Measurements from ENCODE around the gene PTPRT. TPM values are rescaled to one million over a fixed set of nuclear protein-coding genes. Genes with fewer than 3 reads are reported as not detected.

Gene PTPRT
- polyA plus RNA-seq, 2 of the 4 experiments (the other 2 are of a cell fraction): not detected

DNA sequence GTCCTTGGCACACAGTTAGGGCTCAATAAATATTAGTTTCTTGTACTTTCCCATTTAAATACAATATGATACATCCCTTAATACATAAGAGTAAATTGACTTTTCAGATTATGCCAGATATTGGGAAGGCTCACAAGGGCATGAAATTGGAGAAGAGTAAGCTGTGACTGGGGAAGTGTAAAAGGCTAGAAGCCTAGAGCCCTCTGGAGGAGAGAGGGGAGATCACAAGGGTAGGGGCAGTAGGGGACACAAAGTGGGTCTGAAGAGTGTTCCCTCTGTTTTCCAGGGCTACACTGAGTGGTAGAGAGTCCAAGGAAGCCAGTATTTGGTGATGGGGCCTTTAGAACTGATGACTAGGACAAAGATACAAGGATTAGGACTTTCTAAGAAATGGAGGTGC lies 1008.6 kb downstream of the PTPRT start:
- FAIRE-seq: no peak
- Histone ChIP-seq H3K4me1 (no peaks in the 10 kb centered on the region), H3K9me3 (no peaks in the 10 kb centered on the region), H3K27ac (no peak overlapping the region), H3K4me3 (no peak overlapping the region), H3K4me2 (no peak overlapping the region)
- no peak for ATAC-seq
- TF ChIP-seq RAD21 (conservative IDR thresholded peaks at IDR 0.05 in 1 of 2, IDR thresholded peaks at IDR 0.05 in 1 of 2) (no peak), JUNB (IDR thresholded peaks at IDR 0.05) (no peak), NPAS2 (CRISPR knock-in tag; IDR thresholded peaks at IDR 0.05; ENCODE audit: borderline replicate concordance) (no peak), RARB (CRISPR knock-in tag; IDR thresholded peaks at IDR 0.05) (no peak)
- TF ChIP-seq, protein P1, sequence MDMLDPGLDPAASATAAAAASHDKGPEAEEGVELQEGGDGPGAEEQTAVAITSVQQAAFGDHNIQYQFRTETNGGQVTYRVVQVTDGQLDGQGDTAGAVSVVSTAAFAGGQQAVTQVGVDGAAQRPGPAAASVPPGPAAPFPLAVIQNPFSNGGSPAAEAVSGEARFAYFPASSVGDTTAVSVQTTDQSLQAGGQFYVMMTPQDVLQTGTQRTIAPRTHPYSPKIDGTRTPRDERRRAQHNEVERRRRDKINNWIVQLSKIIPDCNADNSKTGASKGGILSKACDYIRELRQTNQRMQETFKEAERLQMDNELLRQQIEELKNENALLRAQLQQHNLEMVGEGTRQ (IDR thresholded peaks at IDR 0.05): no peak
- TF ChIP-seq, protein P2, sequence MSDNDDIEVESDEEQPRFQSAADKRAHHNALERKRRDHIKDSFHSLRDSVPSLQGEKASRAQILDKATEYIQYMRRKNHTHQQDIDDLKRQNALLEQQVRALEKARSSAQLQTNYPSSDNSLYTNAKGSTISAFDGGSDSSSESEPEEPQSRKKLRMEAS (IDR thresholded peaks at IDR 0.05): no peak
- no peak for DNase-seq (ENCODE audit: low read depth in 1 of 2, low spot score in 1 of 2)
- ChIA-PET POLR2A (no interaction called here), CTCF (no interaction called here)

DNA sequence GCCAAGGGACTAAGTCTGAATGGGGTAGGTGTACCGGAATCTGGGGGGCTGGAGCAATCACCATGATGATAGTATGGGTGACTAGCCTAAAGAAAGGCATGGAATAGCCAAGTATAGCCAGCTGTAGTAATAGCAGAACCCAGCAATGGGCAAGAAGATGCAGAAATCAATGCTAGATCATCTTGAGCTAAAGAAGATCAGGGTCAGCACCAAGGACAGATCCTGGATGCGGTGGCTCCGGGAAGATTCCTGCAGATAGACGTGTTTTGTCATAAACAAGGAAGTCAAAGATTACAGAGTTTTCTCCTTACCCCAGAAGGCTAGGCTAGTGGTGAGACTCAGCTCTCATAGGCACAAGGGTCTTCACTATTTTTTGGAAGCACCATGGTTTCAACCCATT lies 1009.9 kb downstream of the PTPRT start:
- POLR2A ChIA-PET: no interaction called here
- DNase-seq (ENCODE audit: low read depth in 1 of 2, low spot score in 1 of 2) (peak in 1 of 2 experiments; percentile 8), ATAC-seq (no peak), FAIRE-seq (no peak)
- H3K4me1 ChIP-seq: no peaks in the 10 kb centered on the region
- TF ChIP-seq MAFK (IDR thresholded peaks at IDR 0.05; ENCODE audit: partially characterized antibody) (no peak), FOSB (CRISPR knock-in tag; IDR thresholded peaks at IDR 0.05) (no peak), JUN (IDR thresholded peaks at IDR 0.05) (no peak), HOXB5 (CRISPR knock-in tag; IDR thresholded peaks at IDR 0.05) (no peak)
- TF ChIP-seq, protein P3, sequence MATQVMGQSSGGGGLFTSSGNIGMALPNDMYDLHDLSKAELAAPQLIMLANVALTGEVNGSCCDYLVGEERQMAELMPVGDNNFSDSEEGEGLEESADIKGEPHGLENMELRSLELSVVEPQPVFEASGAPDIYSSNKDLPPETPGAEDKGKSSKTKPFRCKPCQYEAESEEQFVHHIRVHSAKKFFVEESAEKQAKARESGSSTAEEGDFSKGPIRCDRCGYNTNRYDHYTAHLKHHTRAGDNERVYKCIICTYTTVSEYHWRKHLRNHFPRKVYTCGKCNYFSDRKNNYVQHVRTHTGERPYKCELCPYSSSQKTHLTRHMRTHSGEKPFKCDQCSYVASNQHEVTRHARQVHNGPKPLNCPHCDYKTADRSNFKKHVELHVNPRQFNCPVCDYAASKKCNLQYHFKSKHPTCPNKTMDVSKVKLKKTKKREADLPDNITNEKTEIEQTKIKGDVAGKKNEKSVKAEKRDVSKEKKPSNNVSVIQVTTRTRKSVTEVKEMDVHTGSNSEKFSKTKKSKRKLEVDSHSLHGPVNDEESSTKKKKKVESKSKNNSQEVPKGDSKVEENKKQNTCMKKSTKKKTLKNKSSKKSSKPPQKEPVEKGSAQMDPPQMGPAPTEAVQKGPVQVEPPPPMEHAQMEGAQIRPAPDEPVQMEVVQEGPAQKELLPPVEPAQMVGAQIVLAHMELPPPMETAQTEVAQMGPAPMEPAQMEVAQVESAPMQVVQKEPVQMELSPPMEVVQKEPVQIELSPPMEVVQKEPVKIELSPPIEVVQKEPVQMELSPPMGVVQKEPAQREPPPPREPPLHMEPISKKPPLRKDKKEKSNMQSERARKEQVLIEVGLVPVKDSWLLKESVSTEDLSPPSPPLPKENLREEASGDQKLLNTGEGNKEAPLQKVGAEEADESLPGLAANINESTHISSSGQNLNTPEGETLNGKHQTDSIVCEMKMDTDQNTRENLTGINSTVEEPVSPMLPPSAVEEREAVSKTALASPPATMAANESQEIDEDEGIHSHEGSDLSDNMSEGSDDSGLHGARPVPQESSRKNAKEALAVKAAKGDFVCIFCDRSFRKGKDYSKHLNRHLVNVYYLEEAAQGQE (IDR thresholded peaks at IDR 0.05): peak; percentile 71; the same call in 1 of the 2 replicates
- TF ChIP-seq, protein P4, sequence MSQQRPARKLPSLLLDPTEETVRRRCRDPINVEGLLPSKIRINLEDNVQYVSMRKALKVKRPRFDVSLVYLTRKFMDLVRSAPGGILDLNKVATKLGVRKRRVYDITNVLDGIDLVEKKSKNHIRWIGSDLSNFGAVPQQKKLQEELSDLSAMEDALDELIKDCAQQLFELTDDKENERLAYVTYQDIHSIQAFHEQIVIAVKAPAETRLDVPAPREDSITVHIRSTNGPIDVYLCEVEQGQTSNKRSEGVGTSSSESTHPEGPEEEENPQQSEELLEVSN (IDR thresholded peaks at IDR 0.05; ENCODE audit: borderline replicate concordance, low read depth): no peak
- H3K9me3 ChIP-seq: no peaks in the 10 kb centered on the region
- H3K27ac ChIP-seq: no peak overlapping the region
- no peak overlapping the region for H3K4me2 ChIP-seq
- no peak overlapping the region for H3K4me3 ChIP-seq
- CTCF ChIA-PET: no interaction called here
- WGBS (ENCODE audit: missing lambda C conversion rate): 12% methylated on average over 4 of the region's 4 CpGs

DNA sequence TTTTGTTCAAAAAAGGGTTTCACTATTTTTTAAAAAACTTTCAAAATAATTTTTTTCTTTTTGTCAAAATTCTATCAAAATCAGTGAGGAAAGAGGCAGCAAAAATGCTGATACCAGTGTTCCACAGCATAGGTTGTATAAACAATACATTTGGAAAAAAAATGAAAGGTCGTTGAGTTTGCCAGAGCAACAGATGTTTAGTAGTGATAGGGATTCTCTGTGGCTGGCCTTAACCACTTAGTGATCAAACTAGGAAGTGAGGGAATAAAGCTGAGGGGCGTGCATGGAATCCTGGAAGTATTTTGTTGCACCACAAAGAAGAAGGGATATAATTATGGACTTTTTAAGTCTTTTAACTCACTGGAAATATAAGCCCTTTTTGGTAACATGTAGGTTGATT lies 1016.3 kb downstream of the PTPRT start:
- POLR2A ChIA-PET: no interaction called here
- 1% methylated on average over 2 of the region's 2 CpGs for WGBS (ENCODE audit: missing lambda C conversion rate)
- Histone ChIP-seq H3K4me1 (no peaks in the 10 kb centered on the region), H3K9me3 (no peaks in the 10 kb centered on the region), H3K4me3 (no peak overlapping the region), H3K27ac (no peak overlapping the region), H3K4me2 (no peak overlapping the region)
- DNase-seq (ENCODE audit: low read depth in 1 of 2, low spot score in 1 of 2) (no peak), FAIRE-seq (no peak), ATAC-seq (no peak)
- CTCF ChIA-PET: no interaction called here
- TF ChIP-seq KDM5A (IDR thresholded peaks at IDR 0.05): no peak
- TF ChIP-seq EP300 (IDR thresholded peaks at IDR 0.05): no peak
- no peak for TF ChIP-seq JUNB (IDR thresholded peaks at IDR 0.05)
- no peak for TF ChIP-seq NR3C1 (IDR thresholded peaks at IDR 0.05)
- TF ChIP-seq, protein P5, sequence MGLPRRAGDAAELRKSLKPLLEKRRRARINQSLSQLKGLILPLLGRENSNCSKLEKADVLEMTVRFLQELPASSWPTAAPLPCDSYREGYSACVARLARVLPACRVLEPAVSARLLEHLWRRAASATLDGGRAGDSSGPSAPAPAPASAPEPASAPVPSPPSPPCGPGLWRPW (IDR thresholded peaks at IDR 0.05): no peak
- no peak for TF ChIP-seq SREBF2 (IDR thresholded peaks at IDR 0.05)
- TF ChIP-seq RNF2 (IDR thresholded peaks at IDR 0.05; ENCODE audit: borderline replicate concordance, low read depth): no peak
- no peak for TF ChIP-seq HOXA7 (CRISPR knock-in tag; IDR thresholded peaks at IDR 0.05)
- no peak for TF ChIP-seq ESRRA (IDR thresholded peaks at IDR 0.05; ENCODE audit: borderline replicate concordance, low read length)
- no peak for TF ChIP-seq MAZ (IDR thresholded peaks at IDR 0.05; ENCODE audit: borderline replicate concordance, low read depth, low read length)
- TF ChIP-seq, protein P3 (IDR thresholded peaks at IDR 0.05): no peak
- TF ChIP-seq FOSL2 (IDR thresholded peaks at IDR 0.05): no peak
- no peak for TF ChIP-seq FOSL2 (CRISPR knock-in tag; IDR thresholded peaks at IDR 0.05)
- TF ChIP-seq, protein P6, sequence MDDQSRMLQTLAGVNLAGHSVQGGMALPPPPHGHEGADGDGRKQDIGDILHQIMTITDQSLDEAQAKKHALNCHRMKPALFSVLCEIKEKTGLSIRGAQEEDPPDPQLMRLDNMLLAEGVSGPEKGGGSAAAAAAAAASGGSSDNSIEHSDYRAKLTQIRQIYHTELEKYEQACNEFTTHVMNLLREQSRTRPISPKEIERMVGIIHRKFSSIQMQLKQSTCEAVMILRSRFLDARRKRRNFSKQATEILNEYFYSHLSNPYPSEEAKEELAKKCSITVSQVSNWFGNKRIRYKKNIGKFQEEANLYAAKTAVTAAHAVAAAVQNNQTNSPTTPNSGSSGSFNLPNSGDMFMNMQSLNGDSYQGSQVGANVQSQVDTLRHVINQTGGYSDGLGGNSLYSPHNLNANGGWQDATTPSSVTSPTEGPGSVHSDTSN (IDR thresholded peaks at IDR 0.05): no peak
- no peak for TF ChIP-seq ZSCAN20 (CRISPR knock-in tag; IDR thresholded peaks at IDR 0.05)
- TF ChIP-seq CHD4 (IDR thresholded peaks at IDR 0.05; ENCODE audit: borderline replicate concordance): no peak

Measured in A549 (cell line).